Activated naive CD8-positive, alpha-beta T cell treated with anti-CD3 and anti-CD28 coated beads, Interleukin-2, amount 50 U/mL, for 24 hours (primary cell): ENCODE results near the gene MTR.
"Not testable (repeated sequence)": the region's sequence is repeated elsewhere in the genome, so short reads cannot be mapped to it uniquely, and the experiment has no call there.

Experiments used
- ATAC-seq: fragments of 150-1000 bp; cut with Tn5 transposase; one replicate; pipeline ENCODE4 v1.10.0; 2021
- DNase-seq: peaks from one replicate; pipeline ENCODE4 v3.0.0; 2021
- H3K27ac Mint-ChIP-seq: one replicate; pipeline ENCODE4 v1.8.0; 2021; ENCODE audit warnings: mild to moderate bottlenecking, mixed read lengths
- H3K27me3 Mint-ChIP-seq: one replicate; pipeline ENCODE4 v1.8.0; 2021; ENCODE audit warnings: mixed read lengths
- H3K36me3 Mint-ChIP-seq: one replicate; pipeline ENCODE4 v1.8.0; 2021; ENCODE audit warnings: low read depth, mixed read lengths
- H3K4me1 Mint-ChIP-seq: one replicate; pipeline ENCODE4 v1.8.0; 2021; ENCODE audit warnings: mixed read lengths
- H3K4me3 Mint-ChIP-seq: one replicate; pipeline ENCODE4 v1.8.0; 2021; ENCODE audit warnings: mild to moderate bottlenecking, moderate library complexity, mixed read lengths
- H3K9me3 Mint-ChIP-seq: one replicate; pipeline ENCODE4 v1.8.0; 2021; ENCODE audit warnings: mixed read lengths

The MTR gene

DNA sequence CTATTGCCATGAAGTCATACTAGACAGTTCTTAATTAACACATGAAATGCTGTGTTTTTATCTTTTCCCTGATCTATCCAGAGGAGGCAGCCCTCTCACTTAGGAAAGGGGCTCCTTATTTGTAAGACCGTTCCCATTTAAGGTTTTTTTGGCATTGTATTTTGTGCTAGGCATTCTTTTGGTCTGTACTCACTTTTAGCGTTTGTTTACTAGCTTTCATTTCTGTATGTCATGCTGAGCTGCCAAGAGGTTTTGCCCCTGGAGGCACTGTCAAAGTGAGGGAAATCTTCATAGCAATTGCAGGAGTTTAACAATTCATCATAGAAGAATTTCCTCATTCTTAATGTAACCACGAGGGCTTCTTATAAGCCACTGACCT is 59.5 kb downstream of the MTR start:
- Mint-ChIP-seq H3K27me3 (no peaks in the 10 kb centered on the region), H3K4me3 (no peak overlapping the region), H3K9me3 (no peaks in the 10 kb centered on the region), H3K4me1 (peaks cover 8% of the 10 kb centered on the region), H3K36me3 (peaks cover 71% of the 10 kb centered on the region), H3K27ac (no peak overlapping the region)
- ATAC-seq (no peak), DNase-seq (no peak)

DNA sequence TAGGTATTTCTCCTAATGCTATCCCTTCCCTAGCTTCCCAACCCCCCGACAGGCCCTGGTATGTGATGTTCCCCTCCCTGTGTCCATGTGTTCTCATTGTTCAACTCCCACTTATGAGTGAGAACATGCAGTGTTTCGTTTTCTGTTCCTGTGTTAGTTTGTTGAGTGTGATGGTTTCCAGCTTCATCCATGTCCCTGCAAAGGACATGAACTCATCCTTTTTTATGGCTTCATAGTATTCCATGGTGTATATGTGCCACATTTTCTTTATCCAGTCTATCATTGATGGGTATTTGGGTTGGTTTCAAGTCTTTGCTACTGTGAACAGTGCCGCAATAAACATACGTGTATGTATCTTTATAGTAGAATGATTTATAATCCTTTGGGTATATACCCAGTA is 61.6 kb downstream of the MTR start:
- H3K9me3 Mint-ChIP-seq, ATAC-seq, H3K27ac Mint-ChIP-seq, H3K27me3 Mint-ChIP-seq, H3K4me3 Mint-ChIP-seq, DNase-seq: not testable (repeated sequence)
- Mint-ChIP-seq H3K36me3 (peaks cover 76% of the 10 kb centered on the region), H3K4me1 (peaks cover 17% of the 10 kb centered on the region)

DNA sequence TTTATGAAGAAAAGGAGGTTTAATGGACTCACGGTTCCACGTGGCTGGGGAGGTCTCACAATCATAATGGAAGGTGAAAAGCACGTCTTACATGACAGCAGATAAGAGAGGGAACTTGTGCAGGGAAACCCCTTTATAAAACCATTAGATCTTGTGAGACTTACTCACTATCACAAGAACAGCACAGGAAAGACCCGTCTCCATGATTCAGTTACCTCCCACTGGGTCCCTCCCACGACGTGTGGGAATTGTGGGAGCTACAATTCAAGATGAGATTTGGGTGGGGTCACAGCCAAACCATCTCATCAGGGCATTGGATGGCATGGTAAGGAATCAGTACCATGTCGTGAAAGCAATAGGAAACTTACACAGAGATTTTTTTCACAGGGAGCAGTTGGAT is 63.1 kb downstream of the MTR start:
- Mint-ChIP-seq H3K27me3 (no peaks in the 10 kb centered on the region), H3K9me3 (no peaks in the 10 kb centered on the region), H3K4me1 (peaks cover 32% of the 10 kb centered on the region), H3K36me3 (peaks cover 85% of the 10 kb centered on the region), H3K4me3 (no peak overlapping the region), H3K27ac (peak overlapping the region; percentile 61)
- ATAC-seq (no peak), DNase-seq (no peak)

DNA sequence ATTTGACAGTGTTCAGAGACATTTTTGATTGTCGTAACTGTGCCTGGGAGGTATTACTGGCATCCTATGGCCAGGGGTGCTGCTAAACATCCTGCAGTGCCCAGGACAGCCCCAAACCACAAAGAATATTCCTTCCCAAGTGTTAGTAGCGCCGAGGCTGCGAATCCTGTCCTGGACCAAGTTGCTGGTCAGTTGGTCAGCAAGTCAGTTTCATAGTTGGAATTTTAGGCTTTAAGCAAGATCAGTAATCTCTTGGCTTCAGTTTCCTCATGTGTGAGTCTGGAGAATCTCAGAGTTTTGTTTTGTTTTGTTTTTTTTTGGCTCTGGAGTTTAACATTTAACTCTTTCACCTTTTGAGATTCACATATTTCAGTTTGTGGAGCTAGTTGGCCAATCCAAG is 65.0 kb downstream of the MTR start:
- H3K9me3 Mint-ChIP-seq, result no peaks in the 10 kb centered on the region
- ATAC-seq, result no peak

DNA sequence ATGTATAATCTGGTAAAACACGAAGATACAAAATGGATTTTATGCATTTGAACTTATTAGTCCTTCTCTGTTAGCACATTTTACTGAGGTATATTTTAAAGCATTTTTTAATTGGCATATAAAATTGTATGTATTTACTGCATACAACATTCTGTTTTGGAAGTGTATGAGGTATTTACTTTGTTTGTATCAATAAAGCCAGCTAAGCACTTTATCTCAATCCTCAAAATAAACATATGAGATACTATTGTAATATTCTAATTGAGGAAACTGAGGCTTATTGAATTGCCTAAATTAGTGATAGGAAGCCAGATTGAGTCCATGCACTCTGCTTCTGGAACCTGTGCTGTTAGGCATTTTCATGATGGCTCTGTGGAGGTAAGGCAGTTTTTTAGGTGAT is 65.6 kb downstream of the MTR start:
- H3K27me3 Mint-ChIP-seq, result no peaks in the 10 kb centered on the region
- H3K4me1 Mint-ChIP-seq, result peaks cover 33% of the 10 kb centered on the region
- DNase-seq, result no peak
- no peak for ATAC-seq
- H3K4me3 Mint-ChIP-seq, result no peak overlapping the region
- peaks cover 77% of the 10 kb centered on the region for H3K36me3 Mint-ChIP-seq
- H3K9me3 Mint-ChIP-seq, result no peaks in the 10 kb centered on the region
- H3K27ac Mint-ChIP-seq, result no peak overlapping the region

More for the DNA sequence above, 65.0 kb downstream of the MTR start:
- no peak for DNase-seq
- Mint-ChIP-seq H3K27ac (no peak overlapping the region), H3K4me1 (peaks cover 33% of the 10 kb centered on the region), H3K4me3 (no peak overlapping the region), H3K36me3 (peaks cover 78% of the 10 kb centered on the region), H3K27me3 (no peaks in the 10 kb centered on the region)

DNA sequence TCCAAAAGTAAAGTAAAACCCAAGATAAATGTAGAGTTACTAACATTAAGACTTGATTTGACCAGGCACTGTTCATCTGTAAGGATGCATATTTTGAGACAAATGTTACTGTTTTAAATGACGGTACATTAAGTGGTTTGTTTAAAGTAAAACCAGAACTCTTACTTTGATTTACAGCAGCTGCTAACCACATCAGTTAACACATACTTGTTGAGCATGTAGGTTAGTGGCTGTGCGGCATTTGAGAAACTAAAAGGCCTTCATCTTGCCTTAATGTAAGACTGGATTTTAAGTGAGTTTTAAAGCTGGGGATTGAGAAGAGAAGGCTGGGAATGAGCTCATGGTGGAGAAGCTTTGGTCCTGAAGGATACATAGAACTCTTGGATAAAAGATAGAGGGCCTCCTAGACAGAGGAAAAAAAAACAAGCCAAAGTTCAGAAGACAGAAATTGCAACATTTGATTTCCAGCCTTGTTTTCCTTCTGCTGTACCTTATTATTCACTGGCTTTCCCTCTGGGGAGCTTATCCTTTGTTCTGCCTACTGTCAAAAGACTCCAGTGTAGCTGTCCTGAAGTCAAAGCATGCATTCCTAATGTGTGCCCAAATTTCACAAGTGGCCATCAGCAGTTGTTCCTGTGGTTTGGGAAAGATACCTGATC is 66.6 kb downstream of the MTR start:
- ATAC-seq, result peak; percentile 36
- no peaks in the 10 kb centered on the region for H3K9me3 Mint-ChIP-seq
- H3K36me3 Mint-ChIP-seq, result peaks cover 73% of the 10 kb centered on the region
- no peak overlapping the region for H3K4me3 Mint-ChIP-seq
- H3K27me3 Mint-ChIP-seq, result no peaks in the 10 kb centered on the region
- DNase-seq, result no peak
- H3K4me1 Mint-ChIP-seq, result peaks cover 33% of the 10 kb centered on the region
- no peak overlapping the region for H3K27ac Mint-ChIP-seq

GRCh38 chr1:236862219-236862591 is 67.1 kb downstream of the MTR start:
- H3K4me1 Mint-ChIP-seq, result peaks cover 33% of the 10 kb centered on the region
- H3K27me3 Mint-ChIP-seq, result no peaks in the 10 kb centered on the region
- DNase-seq (no peak), ATAC-seq (no peak)
- no peak overlapping the region for H3K27ac Mint-ChIP-seq
- peaks cover 72% of the 10 kb centered on the region for H3K36me3 Mint-ChIP-seq
- no peak overlapping the region for H3K4me3 Mint-ChIP-seq
- H3K9me3 Mint-ChIP-seq, result no peaks in the 10 kb centered on the region

DNA sequence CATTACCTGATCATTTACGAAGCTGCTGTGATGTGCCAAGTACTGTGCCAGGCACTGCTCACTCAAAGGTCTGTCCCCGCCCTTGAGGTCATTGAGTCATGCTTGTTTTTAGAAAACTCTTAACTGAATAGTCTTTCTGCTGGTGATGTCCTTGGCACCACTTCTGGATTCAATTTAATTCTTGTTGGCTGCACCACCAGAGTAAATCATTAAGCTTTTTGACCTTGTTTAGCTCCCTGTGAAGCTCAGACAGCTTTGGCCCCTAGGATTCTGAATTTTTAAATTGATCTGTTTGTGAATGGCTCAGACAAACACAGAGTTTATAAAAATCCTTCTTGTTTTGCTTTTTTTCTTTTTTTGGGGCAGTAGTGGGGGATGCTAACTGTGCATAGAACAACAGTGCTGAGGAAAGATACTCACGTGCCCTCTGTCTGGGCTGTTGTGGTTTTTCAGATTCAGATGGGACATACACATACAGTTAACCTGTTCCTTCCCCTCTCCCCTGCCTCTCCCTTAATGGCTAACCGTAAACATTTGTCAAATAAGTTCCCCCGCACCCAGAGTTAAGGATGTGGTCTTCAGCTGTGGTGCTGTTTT is 67.6 kb downstream of the MTR start:
- peaks cover 30% of the 10 kb centered on the region for H3K4me1 Mint-ChIP-seq
- H3K27ac Mint-ChIP-seq, result peak overlapping the region; percentile 17
- no peaks in the 10 kb centered on the region for H3K27me3 Mint-ChIP-seq
- no peaks in the 10 kb centered on the region for H3K9me3 Mint-ChIP-seq
- peak; percentile 59 for ATAC-seq
- no peak overlapping the region for H3K4me3 Mint-ChIP-seq
- H3K36me3 Mint-ChIP-seq, result peaks cover 72% of the 10 kb centered on the region
- DNase-seq, result no peak

GRCh38 chr1:236864211-236864610 is 69.1 kb downstream of the MTR start:
- ATAC-seq (no peak), DNase-seq (no peak)
- Mint-ChIP-seq H3K36me3 (peaks cover 67% of the 10 kb centered on the region), H3K4me1 (peaks cover 27% of the 10 kb centered on the region), H3K27me3 (no peaks in the 10 kb centered on the region), H3K9me3 (no peaks in the 10 kb centered on the region), H3K4me3 (no peak overlapping the region), H3K27ac (no peak overlapping the region)

- no peaks in the 10 kb centered on the region for H3K9me3 Mint-ChIP-seq
- no peak for ATAC-seq
Measured at GRCh38 chr1:236864996-236865817, 70.1 kb downstream of the MTR start.

DNA sequence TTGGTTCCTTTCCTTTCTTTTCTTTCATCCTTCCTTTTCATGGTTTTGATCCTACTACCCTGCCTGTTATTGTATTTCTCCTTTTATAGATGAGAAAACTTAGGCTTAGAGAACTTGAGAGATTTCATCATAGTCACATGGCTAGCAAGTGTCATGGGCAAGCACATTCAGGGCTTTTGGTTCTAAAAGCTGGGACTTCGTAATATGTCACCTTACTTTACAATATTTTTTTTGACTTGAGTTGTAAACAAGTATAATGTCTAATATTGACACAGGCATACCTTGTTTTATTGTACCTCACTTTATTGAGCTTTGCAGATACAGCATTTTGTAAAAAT is 70.7 kb downstream of the MTR start:
- Mint-ChIP-seq H3K36me3 (peaks cover 65% of the 10 kb centered on the region), H3K27me3 (no peaks in the 10 kb centered on the region), H3K4me1 (peaks cover 25% of the 10 kb centered on the region), H3K4me3 (no peak overlapping the region), H3K9me3 (no peaks in the 10 kb centered on the region), H3K27ac (no peak overlapping the region)
- ATAC-seq (no peak), DNase-seq (no peak)

More at GRCh38 chr1:236864996-236865817, 70.1 kb downstream of the MTR start:
- Mint-ChIP-seq H3K27me3 (no peaks in the 10 kb centered on the region), H3K27ac (no peak overlapping the region), H3K36me3 (peaks cover 63% of the 10 kb centered on the region), H3K4me1 (peaks cover 25% of the 10 kb centered on the region), H3K4me3 (no peak overlapping the region)
- DNase-seq, result no peak

DNA sequence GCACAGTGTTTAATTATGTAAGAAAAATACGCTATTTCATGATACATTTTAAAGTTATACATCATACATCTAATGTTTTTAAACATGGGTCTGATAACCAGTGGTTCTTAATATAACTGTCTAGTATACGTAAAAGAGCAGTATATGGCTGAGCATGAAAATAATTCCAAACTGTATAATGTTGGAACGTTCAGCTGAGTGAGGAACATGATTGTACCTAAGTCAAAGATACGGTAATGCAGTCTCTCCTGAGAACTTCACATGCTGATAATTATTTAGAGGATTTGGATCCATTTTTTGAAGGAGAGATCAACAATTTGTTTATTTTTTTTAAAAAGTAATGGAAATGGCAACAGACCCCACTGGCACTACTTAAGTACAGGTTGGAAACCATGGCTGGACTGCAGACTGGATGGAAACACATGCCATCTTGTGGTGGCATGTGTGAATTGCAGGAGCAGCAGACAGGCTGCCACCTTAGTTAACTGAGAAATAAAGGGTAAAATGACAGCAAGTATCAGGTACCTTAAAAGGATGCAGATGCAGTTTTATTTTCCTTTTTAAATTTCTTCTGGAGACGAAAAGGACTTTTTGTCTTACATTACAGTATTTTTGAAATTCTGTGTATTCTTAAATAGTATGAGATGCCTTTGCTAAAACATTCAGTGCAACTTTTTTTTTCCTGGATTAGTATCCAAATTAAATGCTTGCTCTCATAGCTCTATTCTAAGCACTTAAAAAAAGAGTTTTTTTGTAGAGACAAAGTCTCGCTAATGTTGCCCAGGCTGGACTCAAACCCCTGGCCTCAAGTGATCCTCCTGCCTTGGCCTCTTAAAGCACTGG is 73.8 kb downstream of the MTR start:
- ATAC-seq (peak; percentile 49), DNase-seq (peak; percentile 34)
- Mint-ChIP-seq H3K27me3 (no peaks in the 10 kb centered on the region), H3K4me1 (peaks cover 2% of the 10 kb centered on the region), H3K27ac (no peak overlapping the region), H3K4me3 (no peak overlapping the region), H3K36me3 (peaks cover 52% of the 10 kb centered on the region), H3K9me3 (no peaks in the 10 kb centered on the region)

DNA sequence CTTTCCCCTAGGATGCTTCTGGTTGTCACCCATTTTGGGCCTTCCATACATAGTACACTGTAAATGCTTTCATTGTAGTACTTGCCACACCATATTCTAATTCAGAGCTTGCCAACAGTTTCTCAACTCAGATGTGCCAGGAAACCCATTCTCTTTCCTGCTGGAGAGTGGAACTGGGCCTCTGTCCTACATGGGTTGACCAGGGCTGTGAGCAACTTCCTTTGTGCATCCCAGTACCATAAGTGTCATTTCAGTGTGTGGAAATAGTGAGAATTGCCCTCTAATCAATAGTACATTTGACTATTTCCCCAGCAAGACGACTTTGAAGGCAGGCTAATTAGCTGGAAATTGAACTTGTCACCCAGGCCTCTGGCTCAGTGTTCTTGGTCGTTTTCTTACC is 74.8 kb downstream of the MTR start:
- Mint-ChIP-seq H3K4me1 (peaks cover 2% of the 10 kb centered on the region), H3K27ac (no peak overlapping the region), H3K9me3 (no peaks in the 10 kb centered on the region), H3K4me3 (no peak overlapping the region), H3K36me3 (peaks cover 54% of the 10 kb centered on the region), H3K27me3 (no peaks in the 10 kb centered on the region)
- no peak for DNase-seq
- no peak for ATAC-seq

GRCh38 chr1:236870721-236871120 is 75.6 kb downstream of the MTR start:
- Mint-ChIP-seq H3K4me1 (peaks cover 5% of the 10 kb centered on the region), H3K27me3 (no peaks in the 10 kb centered on the region), H3K9me3 (no peaks in the 10 kb centered on the region), H3K36me3 (peaks cover 52% of the 10 kb centered on the region), H3K4me3 (no peak overlapping the region), H3K27ac (no peak overlapping the region)
- DNase-seq (no peak), ATAC-seq (no peak)
